Ovary (tissue), 9 donors: ENCODE measurements around the gene PTMS. TPM values are rescaled to one million over a fixed set of nuclear protein-coding genes. Genes with fewer than 3 reads are reported as not detected.

Experiments used
- DNase-seq, 5 donors: peaks; one replicate each; pipeline ENCODE4 v3.0.0-alpha.2; 2019 to 2020
- H3K27ac ChIP-seq, 2 donors: fragments of 200-600 bp; one replicate each; pipeline versions ENCODE4 v1.5.1 to v1.8.0; 2019 to 2022
- H3K27me3 ChIP-seq: fragments of 200-600 bp; one replicate; pipeline ENCODE4 v1.8.0; 2022
- H3K36me3 ChIP-seq: fragments of 200-600 bp; sonication (generic); one replicate; pipeline ENCODE4 v1.5.1; 2019
- H3K4me1 ChIP-seq: one replicate; pipeline ENCODE4 v1.8.1; 2013; ENCODE audit warnings: mild to moderate bottlenecking, moderate library complexity; ENCODE audit not compliant: insufficient read depth
- H3K4me3 ChIP-seq: fragments of 200-600 bp; sonication (generic); one replicate; pipeline ENCODE4 v1.5.1; 2017
- H3K9me3 ChIP-seq, 2 donors: fragments of 200-600 bp in 1 of 2; sonication (generic) in 1 of 2; one replicate each; pipeline versions ENCODE4 v1.5.1 to v1.8.1; 2013 to 2019; ENCODE audit warnings: mild to moderate bottlenecking in 1 of 2, moderate library complexity in 1 of 2
- CTCF ChIP-seq, 3 donors: fragments of 450-650 bp in 2 of 3; fragments of 200-600 bp in 1 of 3; IDR thresholded peaks; one replicate each; pipeline versions ENCODE4 v1.5.1 to v1.8.0; 2016 to 2022; ENCODE audit warnings: antibody characterized with exemption in 3 of 3, mild to moderate bottlenecking in 1 of 3
- EP300 ChIP-seq: sonication (generic); formaldehyde crosslinking; IDR thresholded peaks from one replicate; pipeline ENCODE4 v1.6.1; 2017; ENCODE audit warnings: antibody characterized with exemption
- POLR2A ChIP-seq: fragments of 450-650 bp; IDR thresholded peaks from one replicate; pipeline ENCODE4 v1.6.1; 2017; ENCODE audit warnings: antibody characterized with exemption, mild to moderate bottlenecking, moderate library complexity
- WGBS, 3 donors: extraction: QIAGEN DNeasy Blood & Tissue Kit in 1 of 3; methylation state at CpG; one replicate each; pipeline versions ENCODE4 v1.1.5 to v1.1.7; 2013 to 2017; 5-methylcytosine and 5-hydroxymethylcytosine counted together
- intact Hi-C, 4 donors: fragments of 100-400 bp; cut with DNase I; formaldehyde crosslinking; loops; one replicate each; pipeline versions ENCODE4 v1.11.0 to v1.15.1; 2022 to 2023
- polyA plus RNA-seq, 2 donors: library from polyadenylated mRNA; stranded (reverse); fragments of 200-250 nt in 1 of 2; fragments of 350-450 nt in 1 of 2; fragmentation: Illumina TruSeq in 1 of 2; extraction: RNeasy Lipid Tissue Mini Kit (QIAGEN cat#74804) in 1 of 2; gene quantifications; one replicate each; pipeline ENCODE4 v1.2.3, GENCODE V29; 2013 to 2014
- total RNA-seq, 7 donors: library from RNA; depleted of rRNA in 2 of 7; stranded (reverse); fragments of >200 nt in 2 of 7; fragmentation: NEBNext Ultra II Directional in 3 of 7; extraction: Animal tissue kit (Norgen Biotek cat#: 25700) in 3 of 7; gene quantifications; one replicate each; pipeline versions ENCODE4 v1.1.0 to v1.2.4, GENCODE V29; 2016 to 2023
- donor health status: DM: no; HTN: no; CAD: no; lungs with moderate emphysema.
- donor health status: DM: no; HTN: no; CAD: no.
- donor health status: Bipolar disorder and iron deficiency.
- donor health status: DM: yes; HTN: yes; CAD: no.
- donor health status: DM: no; HTN: no; CAD: no.
- donor health status: DM: yes; HTN: yes; CAD: no.

Gene PTMS
- total and polyA plus RNA-seq, 9 donors: 100 to 1,013 (median 576) TPM

- 82 to 88% (median 82%) methylated on average over 10 of the region's 10 CpGs for WGBS, 3 donors
Observed at GRCh38 chr12:6809056-6809455, 42.9 kb downstream of the PTMS start.

GRCh38 chr12:6810758-6811157 is 44.6 kb downstream of the PTMS start:
- no peaks in the 10 kb centered on the region for H3K4me1 ChIP-seq
- no peaks in the 10 kb centered on the region for H3K9me3 ChIP-seq
- no peak for DNase-seq
- TF ChIP-seq CTCF (IDR thresholded peaks at IDR 0.05): no peak
- TF ChIP-seq POLR2A: no peak
- no peak for TF ChIP-seq EP300
- H3K27ac ChIP-seq: no peak overlapping the region
- H3K36me3 ChIP-seq: no peaks in the 10 kb centered on the region
- intact Hi-C loops: no loop called here
- WGBS, 3 donors: 58 to 83% (median 76%) methylated on average over 1 of the region's 1 CpG
- no peaks in the 10 kb centered on the region for H3K27me3 ChIP-seq
- no peak overlapping the region for H3K4me3 ChIP-seq

More at GRCh38 chr12:6809056-6809455, 42.9 kb downstream of the PTMS start:
- H3K4me1 ChIP-seq: no peaks in the 10 kb centered on the region
- intact Hi-C loops: no loop called here
- H3K27ac ChIP-seq: no peak overlapping the region
- no peaks in the 10 kb centered on the region for H3K9me3 ChIP-seq
- H3K36me3 ChIP-seq: no peaks in the 10 kb centered on the region
- no peak for DNase-seq
- no peak for TF ChIP-seq EP300
- no peak for TF ChIP-seq POLR2A
- TF ChIP-seq CTCF (IDR thresholded peaks at IDR 0.05): no peak
- no peaks in the 10 kb centered on the region for H3K27me3 ChIP-seq
- no peak overlapping the region for H3K4me3 ChIP-seq

- Histone ChIP-seq H3K36me3 (no peaks in the 10 kb centered on the region), H3K27ac (no peak overlapping the region), H3K4me1 (no peaks in the 10 kb centered on the region), H3K4me3 (no peak overlapping the region), H3K27me3 (no peaks in the 10 kb centered on the region), H3K9me3 (no peaks in the 10 kb centered on the region)
- DNase-seq: no peak
- TF ChIP-seq POLR2A (no peak), CTCF (IDR thresholded peaks at IDR 0.05) (no peak), EP300 (no peak)
- WGBS, 3 donors: 55 to 65% (median 62%) methylated on average over 4 of the region's 4 CpGs
- intact Hi-C loops: no loop called here
Observed at GRCh38 chr12:6813363-6813762, 47.2 kb downstream of the PTMS start.

GRCh38 chr12:6816598-6816997 is 50.4 kb downstream of the PTMS start:
- WGBS, 3 donors: 58 to 66% (median 63%) methylated on average over 3 of the region's 3 CpGs
- no peaks in the 10 kb centered on the region for H3K36me3 ChIP-seq
- intact Hi-C loops: no loop called here
- TF ChIP-seq EP300 (no peak), POLR2A (no peak), CTCF (IDR thresholded peaks at IDR 0.05) (no peak)
- DNase-seq: no peak
- H3K27me3 ChIP-seq: no peaks in the 10 kb centered on the region
- H3K9me3 ChIP-seq: no peaks in the 10 kb centered on the region
- H3K4me1 ChIP-seq: peaks cover 4% of the 10 kb centered on the region
- H3K4me3 ChIP-seq: no peak overlapping the region
- no peak overlapping the region for H3K27ac ChIP-seq

- no peak overlapping the region for H3K27ac ChIP-seq
- no peak overlapping the region for H3K4me3 ChIP-seq
- no peaks in the 10 kb centered on the region for H3K9me3 ChIP-seq
- TF ChIP-seq EP300: no peak
- no peak for TF ChIP-seq POLR2A
- no peak for TF ChIP-seq CTCF (IDR thresholded peaks at IDR 0.05)
- no peak for DNase-seq
- intact Hi-C loops: no loop called here
- no peaks in the 10 kb centered on the region for H3K36me3 ChIP-seq
- 79 to 90% (median 83%) methylated on average over 8 of the region's 8 CpGs for WGBS, 3 donors
- H3K4me1 ChIP-seq: peaks cover 6% of the 10 kb centered on the region
- no peaks in the 10 kb centered on the region for H3K27me3 ChIP-seq
Observed at GRCh38 chr12:6817098-6817497, 50.9 kb downstream of the PTMS start.
